ENCODE data around the gene SLC24A3.

- TF ChIP-seq POLR2AphosphoS5 (IDR thresholded peaks at IDR 0.05; ENCODE audit: borderline replicate concordance, low read depth, low read length) (no peak), EZH2 (IDR thresholded peaks at IDR 0.05) (no peak), FOXP2 (optimal IDR thresholded peaks at IDR 0.05; ENCODE audit: control extremely low read depth, extremely low read length, insufficient read depth) (no peak)
Measured at GRCh38 chr20:19660808-19661378, 448.5 kb downstream of the SLC24A3 start.
